ENCODE data around the gene MORN3. TPM values are rescaled to one million over a fixed set of nuclear protein-coding genes. Genes with fewer than 3 reads are reported as not detected.

Gene MORN3
- total and polyA plus RNA-seq, 4 donors: 2.4 to 5.8 (median 3.0) TPM

DNA sequence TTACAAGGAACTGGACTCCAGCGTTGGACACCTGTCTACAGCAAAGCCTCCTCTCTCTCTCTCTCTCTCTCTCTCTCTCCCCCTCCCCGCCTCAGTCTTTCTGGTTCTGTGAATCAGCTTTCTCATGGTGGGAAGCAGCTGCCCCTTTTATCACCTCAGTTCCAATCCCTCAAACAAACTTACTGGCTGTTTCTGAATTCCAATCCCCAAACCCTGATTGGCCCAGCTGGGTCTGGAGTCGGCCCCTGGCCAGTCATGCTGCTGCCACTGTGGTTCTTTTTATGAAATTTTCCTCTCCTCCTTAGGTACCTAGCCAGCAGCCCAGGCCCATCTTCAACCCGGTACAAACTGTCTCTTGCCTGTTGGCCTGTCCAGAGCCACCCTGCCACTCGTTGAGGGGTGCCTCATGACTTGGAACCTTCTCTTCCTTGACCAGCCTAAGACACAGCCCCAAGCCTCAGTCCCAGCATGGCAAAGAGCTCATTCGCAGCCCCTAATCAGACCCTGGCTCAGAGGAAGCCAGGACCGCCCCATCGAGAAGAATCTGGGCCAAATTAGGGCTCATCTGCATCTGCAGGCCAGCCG is 9.4 kb upstream of the MORN3 start:
- no peak overlapping the region for H3K27ac ChIP-seq (ENCODE audit: low read depth in 1 of 2, low read length in 1 of 2)
- H3K4me3 ChIP-seq: no peak overlapping the region
- H3K9me3 ChIP-seq (ENCODE audit: control insufficient read depth in 4 of 4, insufficient read depth in 3 of 4, low read length in 3 of 4): no peaks in the 10 kb centered on the region
- peaks cover 0 to 7% (median 0%) of the 10 kb centered on the region in 5 donors for H3K4me1 ChIP-seq (ENCODE audit: control insufficient read depth in 5 of 5, insufficient read depth in 5 of 5, low read length in 5 of 5)
- TF ChIP-seq, protein P1, sequence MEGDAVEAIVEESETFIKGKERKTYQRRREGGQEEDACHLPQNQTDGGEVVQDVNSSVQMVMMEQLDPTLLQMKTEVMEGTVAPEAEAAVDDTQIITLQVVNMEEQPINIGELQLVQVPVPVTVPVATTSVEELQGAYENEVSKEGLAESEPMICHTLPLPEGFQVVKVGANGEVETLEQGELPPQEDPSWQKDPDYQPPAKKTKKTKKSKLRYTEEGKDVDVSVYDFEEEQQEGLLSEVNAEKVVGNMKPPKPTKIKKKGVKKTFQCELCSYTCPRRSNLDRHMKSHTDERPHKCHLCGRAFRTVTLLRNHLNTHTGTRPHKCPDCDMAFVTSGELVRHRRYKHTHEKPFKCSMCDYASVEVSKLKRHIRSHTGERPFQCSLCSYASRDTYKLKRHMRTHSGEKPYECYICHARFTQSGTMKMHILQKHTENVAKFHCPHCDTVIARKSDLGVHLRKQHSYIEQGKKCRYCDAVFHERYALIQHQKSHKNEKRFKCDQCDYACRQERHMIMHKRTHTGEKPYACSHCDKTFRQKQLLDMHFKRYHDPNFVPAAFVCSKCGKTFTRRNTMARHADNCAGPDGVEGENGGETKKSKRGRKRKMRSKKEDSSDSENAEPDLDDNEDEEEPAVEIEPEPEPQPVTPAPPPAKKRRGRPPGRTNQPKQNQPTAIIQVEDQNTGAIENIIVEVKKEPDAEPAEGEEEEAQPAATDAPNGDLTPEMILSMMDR (IDR thresholded peaks at IDR 0.05; ENCODE audit: control extremely low read depth, extremely low read depth): no peak
- no peak for ATAC-seq (ENCODE audit: insufficient read depth, low FRiP score)
- H3K36me3 ChIP-seq (ENCODE audit: control insufficient read depth in 4 of 4, insufficient read depth in 4 of 4, low read length in 4 of 4): no peaks in the 10 kb centered on the region
- no peak overlapping the region for H3K9ac ChIP-seq (ENCODE audit: insufficient read depth in 1 of 2, low read length in 2 of 2)
- 75% methylated on average over 8 to 9 of the region's 9 CpGs for WGBS, 2 donors
- DNase-seq: peak in 1 of 3 donors; percentile 27
- H3K27me3 ChIP-seq (ENCODE audit: control insufficient read depth in 3 of 3, insufficient read depth in 3 of 3, low read length in 2 of 3): no peaks in the 10 kb centered on the region

DNA sequence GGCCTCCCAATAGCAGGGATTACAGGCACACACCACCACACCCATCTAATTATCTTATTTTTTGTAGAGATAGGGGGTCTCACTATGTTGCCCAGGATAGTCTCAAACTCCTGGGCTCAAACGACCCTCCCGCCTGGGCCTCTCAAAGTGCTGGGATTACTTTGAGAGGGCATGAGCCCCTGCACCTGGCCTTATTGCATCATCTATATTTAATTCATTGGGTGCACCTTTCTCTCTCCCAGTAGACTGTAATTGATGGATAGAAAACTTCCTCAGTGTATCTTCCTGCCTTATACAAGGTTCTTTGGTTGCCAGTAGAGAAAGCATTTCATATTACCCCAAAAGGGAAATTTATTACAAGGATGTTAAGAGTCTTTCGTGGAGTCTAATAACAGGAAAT is 8.9 kb upstream of the MORN3 start:
- no peaks in the 10 kb centered on the region for H3K36me3 ChIP-seq (ENCODE audit: control insufficient read depth in 4 of 4, insufficient read depth in 4 of 4, low read length in 4 of 4)
- ATAC-seq (ENCODE audit: insufficient read depth, low FRiP score) (no peak), DNase-seq (no peak)
- TF ChIP-seq, protein P1 (IDR thresholded peaks at IDR 0.05; ENCODE audit: control extremely low read depth, extremely low read depth): no peak
- H3K9ac ChIP-seq (ENCODE audit: insufficient read depth in 1 of 2, low read length in 2 of 2): no peak overlapping the region
- no peak overlapping the region for H3K27ac ChIP-seq (ENCODE audit: low read depth in 1 of 2, low read length in 1 of 2)
- H3K9me3 ChIP-seq (ENCODE audit: control insufficient read depth in 4 of 4, insufficient read depth in 3 of 4, low read length in 3 of 4): no peaks in the 10 kb centered on the region
- peaks cover 0 to 7% (median 0%) of the 10 kb centered on the region in 5 donors for H3K4me1 ChIP-seq (ENCODE audit: control insufficient read depth in 5 of 5, insufficient read depth in 5 of 5, low read length in 5 of 5)
- 71 to 79% methylated on average over 3 of the region's 3 CpGs for WGBS, 2 donors
- no peaks in the 10 kb centered on the region for H3K27me3 ChIP-seq (ENCODE audit: control insufficient read depth in 3 of 3, insufficient read depth in 3 of 3, low read length in 2 of 3)
- no peak overlapping the region for H3K4me3 ChIP-seq

DNA sequence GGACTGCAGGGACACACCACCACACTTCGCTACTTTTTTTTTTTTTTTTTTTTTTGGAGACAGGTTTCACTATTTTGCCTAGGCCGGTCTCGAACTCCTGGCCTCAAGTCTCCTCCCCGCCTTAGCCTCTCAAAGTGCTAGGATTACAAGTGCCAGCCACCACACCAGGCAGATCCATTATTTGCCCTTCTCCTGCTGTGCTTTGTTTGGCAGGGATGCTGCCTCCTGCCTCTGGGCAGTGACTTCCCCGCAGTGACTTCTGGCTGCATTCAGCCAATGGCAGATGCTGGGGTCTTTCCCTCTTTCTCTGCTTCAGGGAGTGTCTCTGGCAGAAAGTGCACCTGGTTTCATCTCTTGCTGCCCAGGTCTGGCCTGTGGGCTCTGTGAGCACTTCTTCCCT is 6.7 kb upstream of the MORN3 start:
- no peak overlapping the region for H3K27ac ChIP-seq (ENCODE audit: low read depth in 1 of 2, low read length in 1 of 2)
- no peaks in the 10 kb centered on the region for H3K27me3 ChIP-seq (ENCODE audit: control insufficient read depth in 3 of 3, insufficient read depth in 3 of 3, low read length in 2 of 3)
- ATAC-seq (ENCODE audit: insufficient read depth, low FRiP score) (no peak), DNase-seq (no peak)
- TF ChIP-seq, protein P1 (IDR thresholded peaks at IDR 0.05; ENCODE audit: control extremely low read depth, extremely low read depth): no peak
- no peak overlapping the region for H3K9ac ChIP-seq (ENCODE audit: insufficient read depth in 1 of 2, low read length in 2 of 2)
- H3K4me1 ChIP-seq (ENCODE audit: control insufficient read depth in 5 of 5, insufficient read depth in 5 of 5, low read length in 5 of 5): peaks cover 0 to 10% (median 4%) of the 10 kb centered on the region in 5 donors
- WGBS, 2 donors: 94 to 96% methylated on average over 5 of the region's 5 CpGs
- no peak overlapping the region for H3K4me3 ChIP-seq
- H3K36me3 ChIP-seq (ENCODE audit: control insufficient read depth in 4 of 4, insufficient read depth in 4 of 4, low read length in 4 of 4): no peaks in the 10 kb centered on the region
- no peaks in the 10 kb centered on the region for H3K9me3 ChIP-seq (ENCODE audit: control insufficient read depth in 4 of 4, insufficient read depth in 3 of 4, low read length in 3 of 4)
